SIG-M5 treated with dmso at 0.1 percent for 504 hours (cell line): Measurements from ENCODE around the gene SPAG16.

Experiments
- DNase-seq: peaks from one replicate; lab custom pipeline; 2025; ENCODE audit not compliant: unreplicated experiment; lab: John Stamatoyannopoulos, UW

Gene SPAG16

GRCh38 chr2:214135966-214136365 is 851.7 kb downstream of the SPAG16 start:
- no peak for DNase-seq

- DNase-seq = no peak
Observed at GRCh38 chr2:214138779-214139178, 854.5 kb downstream of the SPAG16 start.

- no peak for DNase-seq
Observed at GRCh38 chr2:214139630-214140284, 855.5 kb downstream of the SPAG16 start.

GRCh38 chr2:214156971-214157370 is 872.7 kb downstream of the SPAG16 start:
- no peak for DNase-seq

GRCh38 chr2:214158851-214159250 is 874.6 kb downstream of the SPAG16 start:
- DNase-seq = no peak

- no peak for DNase-seq
Observed at GRCh38 chr2:214169281-214169680, 885.0 kb downstream of the SPAG16 start.

- no peak for DNase-seq
Observed at GRCh38 chr2:214169736-214170135, 885.5 kb downstream of the SPAG16 start.

GRCh38 chr2:214174563-214174962 is 890.3 kb downstream of the SPAG16 start:
- no peak for DNase-seq

GRCh38 chr2:214180071-214180470 is 895.8 kb downstream of the SPAG16 start:
- no peak for DNase-seq

GRCh38 chr2:214180686-214181085 is 896.4 kb downstream of the SPAG16 start:
- DNase-seq = no peak

- no peak for DNase-seq
Observed at GRCh38 chr2:214184461-214184860, 900.2 kb downstream of the SPAG16 start.

GRCh38 chr2:214185546-214185945 is 901.3 kb downstream of the SPAG16 start:
- DNase-seq = no peak

- DNase-seq = no peak
Observed at GRCh38 chr2:214192711-214193110, 908.4 kb downstream of the SPAG16 start.

- no peak for DNase-seq
Observed at GRCh38 chr2:214193943-214194342, 909.7 kb downstream of the SPAG16 start.

- DNase-seq = no peak
Observed at GRCh38 chr2:214196260-214196659, 912.0 kb downstream of the SPAG16 start.

- DNase-seq = no peak
Observed at GRCh38 chr2:214201892-214202291, 917.6 kb downstream of the SPAG16 start.

GRCh38 chr2:214203214-214203613 is 919.0 kb downstream of the SPAG16 start:
- no peak for DNase-seq

GRCh38 chr2:214203744-214204289 is 919.6 kb downstream of the SPAG16 start:
- DNase-seq = no peak

GRCh38 chr2:214215107-214215506 is 930.8 kb downstream of the SPAG16 start:
- no peak for DNase-seq

- no peak for DNase-seq
Observed at GRCh38 chr2:214217136-214217535, 932.9 kb downstream of the SPAG16 start.

GRCh38 chr2:214217599-214217998 is 933.3 kb downstream of the SPAG16 start:
- DNase-seq = no peak

GRCh38 chr2:214220251-214220650 is 936.0 kb downstream of the SPAG16 start:
- DNase-seq = no peak

- DNase-seq = no peak
Observed at GRCh38 chr2:214226061-214226460, 941.8 kb downstream of the SPAG16 start.
